CD4-positive, alpha-beta T cell treated with Interleukin-4 for 4 hours (primary cell): Measurements from ENCODE around the gene RHO.
"Not testable (repeated sequence)": the region's sequence is repeated elsewhere in the genome, so short reads cannot be mapped to it uniquely, and the experiment has no call there.

Source experiments
- DNase-seq: peaks from one replicate; pipeline ENCODE4 v3.0.0-alpha.2; 2020

Gene RHO

GRCh38 chr3:129500334-129500658, 28.1 kb upstream of the RHO start:
- DNase-seq, result no peak

- no peak for DNase-seq
These were observed 26.8 kb upstream of the RHO start for GRCh38 chr3:129501630-129502029.

- no peak for DNase-seq
These were observed 25.6 kb upstream of the RHO start for GRCh38 chr3:129502641-129503408.

GRCh38 chr3:129503471-129504291, 24.8 kb upstream of the RHO start:
- no peak for DNase-seq

GRCh38 chr3:129504471-129505100, 23.9 kb upstream of the RHO start:
- DNase-seq, result no peak

GRCh38 chr3:129505341-129505740, 23.1 kb upstream of the RHO start:
- no peak for DNase-seq

- DNase-seq, result no peak
These were observed 22.2 kb upstream of the RHO start for GRCh38 chr3:129506231-129506742.

GRCh38 chr3:129507181-129507831, 21.1 kb upstream of the RHO start:
- no peak for DNase-seq

- no peak for DNase-seq
These were observed 15.8 kb upstream of the RHO start for GRCh38 chr3:129512595-129512994.

GRCh38 chr3:129513705-129514104, 14.7 kb upstream of the RHO start:
- DNase-seq, result no peak

GRCh38 chr3:129514110-129514509, 14.3 kb upstream of the RHO start:
- no peak for DNase-seq

- no peak for DNase-seq
These were observed 13.9 kb upstream of the RHO start for GRCh38 chr3:129514563-129514962.

- DNase-seq, result not testable (repeated sequence)
These were observed 13.2 kb upstream of the RHO start for GRCh38 chr3:129515108-129515820.

GRCh38 chr3:129515821-129516432, 12.5 kb upstream of the RHO start:
- DNase-seq, result not testable (repeated sequence)

GRCh38 chr3:129517516-129517915, 10.9 kb upstream of the RHO start:
- no peak for DNase-seq

GRCh38 chr3:129518038-129518561, 10.3 kb upstream of the RHO start:
- DNase-seq, result no peak

GRCh38 chr3:129518581-129518980, 9.9 kb upstream of the RHO start:
- DNase-seq, result no peak

- no peak for DNase-seq
These were observed 9.0 kb upstream of the RHO start for GRCh38 chr3:129519449-129519848.

GRCh38 chr3:129519896-129520715, 8.3 kb upstream of the RHO start:
- no peak for DNase-seq

- no peak for DNase-seq
These were observed 7.5 kb upstream of the RHO start for GRCh38 chr3:129520960-129521359.

- DNase-seq, result no peak
These were observed 6.8 kb upstream of the RHO start for GRCh38 chr3:129521611-129522010.
